Spleen (tissue), 11 donors: ENCODE results near the gene NT5C3A. TPM values are rescaled to one million over a fixed set of nuclear protein-coding genes. Genes with fewer than 3 reads are reported as not detected.

Source experiments
- DNase-seq: peaks from one replicate; pipeline ENCODE4 v3.0.0-alpha.2; 2020
- H3K27ac ChIP-seq, 8 donors: fragments of 200-600 bp; sonication (generic) in 7 of 8; 1 replicate in 4 of 8; 2 replicates in 4 of 8; pipeline versions ENCODE4 v1.5.0 to v1.8.0; 2016 to 2021; ENCODE audit warnings: inconsistent platforms in 4 of 8, mild to moderate bottlenecking in 4 of 8, moderate library complexity in 1 of 8
- H3K27me3 ChIP-seq, 7 donors: fragments of 200-600 bp; sonication (generic) in 6 of 7; replicated peaks in 1 of 7; 1 replicate in 4 of 7; 2 replicates in 3 of 7; pipeline versions ENCODE4 v1.5.0 to v1.8.0; 2016 to 2021; ENCODE audit warnings: inconsistent platforms in 3 of 7, mild to moderate bottlenecking in 1 of 7
- H3K36me3 ChIP-seq, 6 donors: fragments of 200-600 bp; sonication (generic) in 5 of 6; 1 replicate in 4 of 6; 2 replicates in 2 of 6; pipeline versions ENCODE4 v1.5.0 to v1.8.0; 2016 to 2021; ENCODE audit warnings: inconsistent platforms in 2 of 6
- H3K4me1 ChIP-seq, 6 donors: fragments of 200-600 bp; sonication (generic) in 5 of 6; 1 replicate in 3 of 6; 2 replicates in 3 of 6; pipeline versions ENCODE4 v1.5.0 to v1.8.0; 2016 to 2021; ENCODE audit warnings: inconsistent platforms in 3 of 6
- H3K4me3 ChIP-seq, 8 donors: fragments of 200-600 bp; sonication (generic) in 7 of 8; 1 replicate in 4 of 8; 2 replicates in 4 of 8; pipeline versions ENCODE4 v1.5.0 to v1.8.0; 2016 to 2021; ENCODE audit warnings: inconsistent platforms in 4 of 8, mild to moderate bottlenecking in 4 of 8, moderate library complexity in 2 of 8
- H3K9me3 ChIP-seq, 8 donors: fragments of 200-600 bp; sonication (generic) in 7 of 8; 1 replicate in 4 of 8; 2 replicates in 4 of 8; pipeline versions ENCODE4 v1.5.0 to v1.8.0; 2016 to 2021; ENCODE audit warnings: inconsistent platforms in 4 of 8
- CTCF ChIP-seq, 11 experiments: fragments of 200-600 bp in 7 of 11; fragments of 450-650 bp in 4 of 11; sonication (generic) in 4 of 11; IDR thresholded peaks in 8 of 11; conservative IDR thresholded peaks in 3 of 11; 1 replicate in 7 of 11; 2 replicates in 4 of 11; pipeline versions ENCODE4 v1.4.0 to v1.8.0; 2016 to 2021; ENCODE audit warnings: antibody characterized with exemption in 11 of 11, inconsistent platforms in 4 of 11, mild to moderate bottlenecking in 1 of 11
- POLR2A ChIP-seq, 3 donors: fragments of 450-650 bp; IDR thresholded peaks; one replicate each; pipeline ENCODE4 v1.5.1; 2017; ENCODE audit warnings: antibody characterized with exemption in 3 of 3, mild to moderate bottlenecking in 1 of 3
- POLR2AphosphoS5 ChIP-seq, 3 donors: sonication (generic); formaldehyde crosslinking; IDR thresholded peaks; one replicate each; pipeline ENCODE4 v1.5.1; 2017; ENCODE audit warnings: antibody characterized with exemption in 3 of 3
- WGBS, 5 donors: extraction: QIAGEN DNeasy Blood & Tissue Kit in 3 of 5; methylation state at CpG; one replicate each; pipeline versions ENCODE4 v1.1.5 to v1.1.7; 2013 to 2018; 5-methylcytosine and 5-hydroxymethylcytosine counted together
- intact Hi-C: fragments of 100-400 bp; cut with DNase I; formaldehyde crosslinking; loops from one replicate; pipeline ENCODE4 v1.15.0; 2023; ENCODE audit warnings: low total_unique reads
- polyA plus RNA-seq, 3 donors: library from polyadenylated mRNA; stranded (reverse); fragments of 200-250 nt; gene quantifications; one replicate each; pipeline ENCODE4 v1.2.1, GENCODE V29; 2013
- total RNA-seq, 7 donors: library from RNA; depleted of rRNA in 3 of 7; stranded (reverse); fragments of >200 nt in 3 of 7; fragmentation: NEBNext Ultra II Directional in 4 of 7; extraction: Animal tissue kit (Norgen Biotek cat#: 25700) in 4 of 7; gene quantifications; one replicate each; pipeline versions ENCODE4 v1.1.0 to v1.2.1, GENCODE V29; 2016 to 2021
- donor health status: healthy with polysubstance abuse.
- donor health status: DM: no; HTN: no; CAD: no; lungs with moderate emphysema.
- donor health status: DM: no; HTN: no; CAD: no.
- donor health status: Bipolar disorder and iron deficiency.
- donor health status: healthy.
- donor health status: DM: no; HTN: no; CAD: no.
- donor health status: DM: yes; HTN: yes; CAD: no.

The NT5C3A gene
- total and polyA plus RNA-seq, 10 donors = 30.5 to 81.8 (median 43.9) TPM

GRCh38 chr7:33070277-33070676 is 7.7 kb upstream of the NT5C3A start:
- no peaks in the 10 kb centered on the region for H3K36me3 ChIP-seq
- intact Hi-C loops = no loop called here
- no peak for DNase-seq
- no peak overlapping the region for H3K27ac ChIP-seq
- TF ChIP-seq CTCF (IDR thresholded peaks at IDR 0.05 in 8 of 11, conservative IDR thresholded peaks at IDR 0.05 in 3 of 11) (no peak), POLR2AphosphoS5 (IDR thresholded peaks at IDR 0.05) (no peak), POLR2A (IDR thresholded peaks at IDR 0.05) (no peak)
- peaks cover 0 to 55% (median 39%) of the 10 kb centered on the region in 8 donors for H3K9me3 ChIP-seq
- no peaks in the 10 kb centered on the region for H3K4me1 ChIP-seq
- 90 to 100% (median 93%) methylated on average over 2 of the region's 2 CpGs for WGBS, 5 donors
- H3K4me3 ChIP-seq = no peak overlapping the region
- H3K27me3 ChIP-seq = no peaks in the 10 kb centered on the region

DNA sequence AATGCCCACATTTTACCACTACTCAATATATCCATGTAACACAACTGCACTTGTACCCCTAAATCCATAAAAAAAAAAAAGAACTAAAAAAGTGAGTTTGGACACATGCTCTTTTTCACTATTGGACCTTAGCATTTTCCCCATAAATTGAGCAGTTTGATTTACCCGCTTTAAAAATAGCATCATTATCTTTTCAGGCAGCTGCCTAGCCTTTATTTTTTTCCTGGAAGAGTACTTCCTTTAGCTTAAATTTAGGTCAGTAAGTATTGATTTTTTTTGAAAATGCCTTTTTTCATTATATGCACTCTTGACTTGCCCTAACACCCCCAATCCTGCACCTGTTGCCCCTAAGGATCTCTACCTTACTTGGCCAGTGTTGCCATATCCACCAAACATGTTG is 5.3 kb upstream of the NT5C3A start:
- Histone ChIP-seq H3K27me3 (no peaks in the 10 kb centered on the region), H3K4me3 (no peak overlapping the region), H3K36me3 (no peaks in the 10 kb centered on the region), H3K4me1 (peaks cover 0 to 10% (median 7%) of the 10 kb centered on the region in 6 donors), H3K9me3 (peaks cover 0 to 55% (median 39%) of the 10 kb centered on the region in 8 donors), H3K27ac (no peak overlapping the region)
- TF ChIP-seq CTCF (IDR thresholded peaks at IDR 0.05 in 8 of 11, conservative IDR thresholded peaks at IDR 0.05 in 3 of 11) = no peak
- TF ChIP-seq POLR2AphosphoS5 (IDR thresholded peaks at IDR 0.05) = no peak
- no peak for TF ChIP-seq POLR2A (IDR thresholded peaks at IDR 0.05)
- WGBS, 5 donors = 62 to 74% (median 68%) methylated on average over 1 of the region's 1 CpG
- DNase-seq = no peak
- intact Hi-C loops = loop anchor here (10.0 kb wide), 1 partner anchor 173 kb away; the partner anchor contains the start of gene KBTBD2

DNA sequence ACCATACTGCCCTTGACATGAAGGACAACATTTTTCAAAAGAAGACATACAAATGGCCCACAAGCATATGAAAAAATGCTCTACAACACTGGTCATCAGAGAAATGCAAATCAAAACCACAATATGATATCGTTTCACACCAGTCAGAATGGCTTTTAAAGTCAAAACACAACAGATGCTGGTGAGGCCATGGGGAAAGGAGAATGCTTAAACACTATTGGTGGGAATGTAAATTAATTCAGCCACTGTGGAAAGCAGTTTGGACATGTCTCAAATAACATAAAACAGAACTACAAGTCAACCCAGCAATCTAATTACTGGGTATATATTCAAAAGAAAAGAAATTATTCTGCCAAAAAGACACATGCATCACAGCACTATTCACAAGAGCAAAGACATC is 4.2 kb upstream of the NT5C3A start:
- Histone ChIP-seq H3K36me3 (no peaks in the 10 kb centered on the region), H3K27me3 (no peaks in the 10 kb centered on the region), H3K4me3 (no peak overlapping the region), H3K4me1 (peaks cover 0 to 13% (median 9%) of the 10 kb centered on the region in 6 donors), H3K27ac (no peak overlapping the region), H3K9me3 (peaks cover 0 to 55% (median 39%) of the 10 kb centered on the region in 8 donors)
- TF ChIP-seq CTCF (IDR thresholded peaks at IDR 0.05 in 8 of 11, conservative IDR thresholded peaks at IDR 0.05 in 3 of 11) (no peak), POLR2AphosphoS5 (IDR thresholded peaks at IDR 0.05) (no peak), POLR2A (IDR thresholded peaks at IDR 0.05) (no peak)
- intact Hi-C loops = loop anchor here (10.0 kb wide), 1 partner anchor 172 kb away; the partner anchor contains the start of gene KBTBD2
- WGBS, 5 donors = 57 to 84% (median 64%) methylated on average over 1 of the region's 1 CpG
- DNase-seq = no peak

GRCh38 chr7:33065981-33066380 is 3.4 kb upstream of the NT5C3A start:
- Histone ChIP-seq H3K27ac (no peak overlapping the region), H3K4me3 (no peak overlapping the region), H3K9me3 (peaks cover 0 to 48% (median 33%) of the 10 kb centered on the region in 8 donors), H3K27me3 (no peaks in the 10 kb centered on the region), H3K4me1 (peaks cover 5 to 21% (median 16%) of the 10 kb centered on the region in 6 donors), H3K36me3 (no peaks in the 10 kb centered on the region)
- no peak for TF ChIP-seq CTCF (IDR thresholded peaks at IDR 0.05 in 8 of 11, conservative IDR thresholded peaks at IDR 0.05 in 3 of 11)
- no peak for TF ChIP-seq POLR2A (IDR thresholded peaks at IDR 0.05)
- TF ChIP-seq POLR2AphosphoS5 (IDR thresholded peaks at IDR 0.05) = no peak
- DNase-seq = no peak
- intact Hi-C loops = loop anchor here (10.0 kb wide), 1 partner anchor 171 kb away; the partner anchor contains the start of gene KBTBD2
- WGBS, 5 donors = 97 to 100% (median 100%) methylated on average over 1 of the region's 1 CpG
